Activated gamma-delta T cell treated with Interleukin-2 at 50 U/mL for 16 hours (primary cell): Measurements from ENCODE around the gene SKI.
"Not testable (repeated sequence)": the region's sequence is repeated elsewhere in the genome, so short reads cannot be mapped to it uniquely, and the experiment has no call there.

Experiments
- DNase-seq: peaks from one replicate; pipeline ENCODE4 v3.0.0-alpha.2; 2020

Gene SKI

GRCh38 chr1:2248854-2249558 is 20.9 kb downstream of the SKI start:
- DNase-seq, result no peak

- DNase-seq, result no peak
Measured at GRCh38 chr1:2249559-2249906, 21.4 kb downstream of the SKI start.

DNA sequence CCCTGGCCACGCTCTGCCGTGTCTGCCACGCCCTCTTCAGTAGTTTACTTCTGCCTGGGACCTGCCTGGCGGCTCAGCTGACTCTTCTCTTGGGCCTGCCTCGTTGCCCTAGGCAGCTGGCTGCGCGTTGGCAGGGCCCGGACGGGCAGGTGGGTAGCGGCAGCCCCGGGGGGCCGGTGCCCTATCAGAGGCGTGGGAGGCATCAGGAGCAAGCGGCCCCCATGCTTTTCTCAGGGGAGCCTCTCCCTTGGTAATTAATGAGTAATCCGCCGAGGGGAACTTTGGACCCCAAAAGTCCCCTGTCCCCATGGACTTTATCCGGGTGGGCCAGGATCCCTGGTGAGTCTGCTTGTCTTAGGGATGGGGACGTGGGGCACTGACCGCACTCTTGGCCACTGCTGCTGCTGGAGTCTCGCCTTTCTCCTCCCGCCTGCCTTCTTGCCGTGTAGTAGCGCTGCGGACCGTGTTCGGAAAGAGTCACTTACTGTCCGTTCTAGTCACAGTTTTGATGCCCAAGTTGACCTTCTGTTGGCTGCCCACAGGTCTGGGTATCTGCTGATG is 22.7 kb downstream of the SKI start:
- DNase-seq, result no peak

- DNase-seq, result no peak
Measured at GRCh38 chr1:2251363-2251762, 23.2 kb downstream of the SKI start.

DNA sequence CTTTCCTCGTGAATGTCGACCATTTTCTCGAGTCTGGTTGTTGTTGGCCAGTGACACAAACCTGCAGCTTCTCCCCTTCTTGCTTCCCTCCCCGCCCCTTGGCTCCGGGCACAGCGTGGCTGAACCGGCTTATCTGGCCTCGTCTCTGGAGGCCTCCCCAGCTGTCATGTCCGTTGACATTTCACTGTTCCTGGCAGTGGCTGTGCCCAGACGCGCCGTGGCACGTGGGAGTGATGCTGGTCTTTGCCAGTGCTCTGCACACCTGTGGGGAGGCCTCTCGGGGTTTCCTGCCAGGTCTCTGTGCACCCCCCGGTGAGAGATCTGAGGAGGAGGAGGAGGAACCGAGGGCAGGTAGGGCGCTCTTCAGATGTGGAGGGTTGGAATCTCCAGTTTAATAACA is 23.7 kb downstream of the SKI start:
- no peak for DNase-seq

DNA sequence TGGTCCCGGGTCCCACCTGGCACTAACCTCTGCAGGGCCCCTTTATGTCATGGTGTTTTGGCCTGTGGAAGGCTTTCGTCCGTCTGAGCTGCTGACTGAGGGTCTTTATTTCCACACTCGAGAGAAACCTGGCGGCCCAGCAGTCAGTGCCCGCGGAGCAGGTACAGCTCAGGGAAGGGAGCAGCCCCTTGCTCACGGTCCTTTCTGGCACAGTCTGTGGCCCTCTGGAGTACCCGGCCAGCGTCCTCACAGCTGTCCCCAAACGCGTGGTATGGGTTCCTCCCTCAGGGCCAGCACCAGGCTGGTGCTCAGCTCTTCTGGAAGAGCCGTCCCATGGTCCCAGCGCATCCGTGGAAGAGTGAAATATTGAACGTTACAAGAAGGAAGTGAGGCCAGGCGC is 24.3 kb downstream of the SKI start:
- no peak for DNase-seq

GRCh38 chr1:2253036-2253796 is 25.1 kb downstream of the SKI start:
- no peak for DNase-seq

- DNase-seq, result no peak
Measured at GRCh38 chr1:2253797-2254480, 25.8 kb downstream of the SKI start.

GRCh38 chr1:2255047-2255419 is 26.9 kb downstream of the SKI start:
- DNase-seq, result no peak

GRCh38 chr1:2255420-2256369 is 27.6 kb downstream of the SKI start:
- peak; percentile 72 for DNase-seq

- no peak for DNase-seq
Measured at GRCh38 chr1:2256435-2257244, 28.5 kb downstream of the SKI start.

GRCh38 chr1:2257245-2257627 is 29.1 kb downstream of the SKI start:
- DNase-seq, result no peak

- no peak for DNase-seq
Measured at GRCh38 chr1:2258122-2258681, 30.1 kb downstream of the SKI start.

DNA sequence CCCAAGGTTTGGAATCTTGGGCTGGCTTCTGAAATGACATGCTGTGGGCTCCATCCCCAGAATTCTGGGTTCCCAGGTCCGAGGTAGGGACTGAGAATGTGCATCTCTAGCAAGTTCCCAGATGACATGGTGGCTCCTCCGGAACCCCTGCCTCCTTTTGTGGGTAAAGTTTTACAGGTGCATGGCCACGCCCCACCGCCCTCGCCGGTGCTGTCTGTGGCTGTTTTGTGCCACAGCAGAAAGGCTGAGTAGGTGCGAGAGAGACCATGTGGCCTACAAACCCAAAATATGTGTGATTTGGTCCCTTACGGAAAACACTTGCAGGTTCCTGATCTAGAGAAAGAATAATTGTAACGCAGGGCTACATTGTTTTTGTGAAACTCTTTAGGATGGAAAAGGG is 30.9 kb downstream of the SKI start:
- peak; percentile 54 for DNase-seq

GRCh38 chr1:2259668-2260402 is 31.7 kb downstream of the SKI start:
- no peak for DNase-seq

DNA sequence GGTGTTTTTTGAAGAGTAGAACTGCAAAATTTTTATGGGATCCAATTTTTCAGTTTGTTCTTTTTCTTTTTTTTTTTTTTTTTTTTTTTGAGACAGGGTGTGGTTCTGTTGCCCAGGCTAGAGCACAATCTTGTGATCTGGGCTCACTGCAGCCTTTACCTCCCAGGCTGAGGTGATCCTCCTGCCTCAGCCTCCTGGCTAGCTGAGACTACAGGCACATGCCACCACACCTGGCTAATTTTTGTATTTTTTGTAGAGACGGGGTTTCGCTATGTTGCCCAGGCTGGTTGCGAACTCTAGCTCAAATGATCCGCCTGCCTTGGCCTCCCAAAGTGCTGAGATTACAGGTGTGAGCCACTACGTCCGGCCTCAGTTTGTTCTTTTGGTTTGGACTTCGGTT is 32.4 kb downstream of the SKI start:
- DNase-seq, result not testable (repeated sequence)

DNA sequence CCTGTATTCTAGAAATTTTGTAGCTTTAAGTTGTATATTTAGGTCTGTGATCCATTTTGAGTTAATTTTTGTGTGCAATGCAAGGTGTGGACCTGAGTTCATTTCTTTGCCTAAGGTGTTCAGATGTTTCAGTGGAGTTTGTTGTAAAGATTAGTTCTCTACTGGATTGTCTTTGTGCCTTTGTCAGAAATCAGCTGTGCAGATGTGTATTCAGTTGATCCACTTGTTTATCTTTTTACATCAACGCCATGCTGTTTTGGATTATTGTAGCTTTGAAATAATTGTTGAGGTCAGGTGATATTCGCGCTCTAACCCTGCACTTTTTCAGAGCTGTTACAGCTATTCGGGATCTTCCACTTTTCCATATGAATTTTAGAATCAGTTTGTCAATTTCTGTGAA is 32.8 kb downstream of the SKI start:
- no peak for DNase-seq

- not testable (repeated sequence) for DNase-seq
Measured at GRCh38 chr1:2261476-2262395, 33.6 kb downstream of the SKI start.

GRCh38 chr1:2266301-2266975 is 38.3 kb downstream of the SKI start:
- DNase-seq, result no peak
